Amniotic epithelial cell (primary cell): ENCODE data around the gene PSMD8.
"Not testable (repeated sequence)": the region's sequence is repeated elsewhere in the genome, so short reads cannot be mapped to it uniquely, and the experiment has no call there.

ENCODE experiments used
- DNase-seq: peaks from one replicate; pipeline ENCODE4 v3.0.0-alpha.2; 2010; ENCODE audit warnings: low read depth

PSMD8 gene

DNA sequence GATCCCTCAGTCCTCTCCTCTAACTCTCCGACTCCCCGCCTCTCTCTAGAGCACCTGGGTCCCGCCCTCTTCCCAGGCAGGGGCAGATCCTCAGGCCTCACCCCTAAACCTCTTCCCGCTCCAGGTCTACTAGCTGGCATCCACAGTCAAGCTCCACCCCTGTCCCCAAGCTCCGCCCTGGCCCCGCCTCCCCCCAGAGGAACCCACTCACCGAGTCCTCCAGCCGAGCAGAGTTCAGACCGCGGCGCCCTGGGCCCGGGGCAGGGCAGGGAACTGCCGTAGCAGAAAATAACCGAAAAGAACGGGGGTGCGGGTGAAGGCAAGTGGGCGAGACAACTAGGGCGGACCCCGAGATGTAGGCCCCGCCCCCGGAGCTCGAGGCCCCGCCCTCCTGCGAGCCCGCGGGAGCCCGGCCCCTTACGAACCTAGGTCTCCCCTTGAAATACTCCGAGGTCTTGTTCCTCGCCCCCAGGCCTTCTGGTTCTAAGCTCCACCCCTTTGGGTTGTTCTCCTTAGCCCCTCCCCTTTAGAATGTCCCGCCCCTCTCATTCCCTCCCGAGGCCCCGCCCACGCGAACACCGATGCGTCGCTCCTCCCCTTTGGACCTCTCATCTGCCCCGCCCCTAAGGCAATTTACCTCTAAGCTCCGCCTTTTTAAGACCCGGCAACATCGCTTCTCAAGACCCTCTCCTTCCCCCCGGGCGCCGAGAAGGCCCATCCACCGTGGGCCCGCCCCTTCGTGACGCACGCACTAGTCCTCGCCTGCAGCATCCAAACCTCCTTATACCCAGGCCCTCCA lies 13.4 kb downstream of the PSMD8 start, which contains the start of gene GGN:
Gene GGN (minus strand): TSS at position 485 of the 799 bp plus-strand sequence. CDS start 773 bp downstream, outside the sequence.
- DNase-seq = peak; percentile 89

DNA sequence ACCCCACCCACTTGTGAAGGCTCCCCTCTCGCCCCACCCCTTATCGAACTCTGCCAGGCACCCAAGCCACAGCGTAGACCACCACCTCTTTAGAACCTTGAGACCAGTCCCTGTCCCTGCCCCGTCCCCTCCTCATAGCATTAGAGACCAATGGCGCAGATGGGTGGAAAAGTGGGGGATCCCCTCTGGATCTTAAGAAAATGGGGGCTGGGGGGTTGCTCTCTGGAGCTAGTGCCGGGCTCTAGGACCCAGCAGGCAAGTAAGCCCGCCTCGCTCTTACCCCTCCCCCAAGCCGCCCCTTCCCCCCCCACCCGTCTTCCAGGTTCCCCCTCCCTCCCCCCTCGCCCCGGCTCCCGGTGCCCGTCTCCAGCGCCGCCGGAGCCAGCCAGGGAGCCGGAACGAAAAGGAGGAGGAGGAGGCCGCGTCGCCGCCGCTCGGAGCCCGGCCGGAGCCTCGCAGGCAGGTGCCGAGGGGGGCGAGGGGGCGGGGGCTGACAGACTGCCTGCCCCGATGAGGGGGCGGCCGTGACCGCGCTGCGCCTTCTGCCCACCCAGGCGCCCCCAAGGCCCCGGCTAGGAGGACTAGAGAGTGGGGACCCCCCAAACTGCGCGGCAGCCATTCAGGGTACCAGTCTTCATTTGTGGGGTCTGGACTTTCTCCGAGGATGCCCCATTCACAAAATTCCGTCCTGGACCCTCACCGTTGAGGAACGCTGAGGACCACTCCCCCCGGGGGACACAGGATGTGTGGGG lies 14.2 kb downstream of the PSMD8 start, which contains the start of gene SPRED3:
Gene SPRED3 (plus strand): TSS at position 349 of the 752 bp plus-strand sequence. CDS start 1,606 bp downstream, outside the sequence.
- DNase-seq = peak; percentile 68

DNA sequence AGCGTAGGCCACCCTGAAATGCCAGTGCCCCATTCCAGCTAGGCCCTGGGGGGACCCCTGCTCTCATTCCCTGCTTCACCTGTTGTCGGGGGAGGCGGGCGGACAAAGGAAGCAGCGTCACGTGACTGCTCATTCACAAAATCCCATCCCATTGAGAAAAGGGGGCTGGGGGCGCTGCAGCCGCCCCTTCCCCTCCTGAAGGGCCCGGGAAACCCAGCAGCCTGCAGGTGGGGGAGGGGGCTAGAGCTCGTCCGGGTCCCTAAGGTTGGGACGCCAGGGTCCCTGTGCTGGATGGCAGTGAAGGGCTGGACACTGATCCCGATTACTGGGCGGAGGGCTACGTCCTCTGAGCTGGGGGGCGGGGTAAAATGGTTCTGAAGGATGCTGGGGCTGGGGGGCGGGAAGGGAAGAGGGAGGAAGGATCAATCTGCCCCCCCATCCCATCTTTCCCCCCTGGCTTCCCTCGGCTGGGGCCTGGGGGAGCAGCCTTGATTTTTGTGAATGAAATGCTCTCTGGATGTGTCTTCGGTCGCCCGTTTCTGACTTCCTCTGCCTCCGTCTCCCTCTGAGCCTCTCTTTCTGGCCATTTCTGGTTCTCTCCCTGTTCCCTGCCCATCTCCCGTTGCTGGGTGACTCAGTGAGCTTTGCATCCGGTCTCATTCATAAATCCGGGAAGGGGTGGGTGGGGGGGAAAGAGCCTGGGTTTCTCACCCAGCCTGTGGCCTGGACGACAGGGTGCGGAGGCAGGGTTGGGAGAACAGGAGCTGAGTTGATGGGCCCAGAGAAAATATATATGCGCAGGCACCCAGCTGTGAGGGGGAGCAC lies 14.9 kb downstream of the PSMD8 start:
- peak; percentile 68 for DNase-seq

DNA sequence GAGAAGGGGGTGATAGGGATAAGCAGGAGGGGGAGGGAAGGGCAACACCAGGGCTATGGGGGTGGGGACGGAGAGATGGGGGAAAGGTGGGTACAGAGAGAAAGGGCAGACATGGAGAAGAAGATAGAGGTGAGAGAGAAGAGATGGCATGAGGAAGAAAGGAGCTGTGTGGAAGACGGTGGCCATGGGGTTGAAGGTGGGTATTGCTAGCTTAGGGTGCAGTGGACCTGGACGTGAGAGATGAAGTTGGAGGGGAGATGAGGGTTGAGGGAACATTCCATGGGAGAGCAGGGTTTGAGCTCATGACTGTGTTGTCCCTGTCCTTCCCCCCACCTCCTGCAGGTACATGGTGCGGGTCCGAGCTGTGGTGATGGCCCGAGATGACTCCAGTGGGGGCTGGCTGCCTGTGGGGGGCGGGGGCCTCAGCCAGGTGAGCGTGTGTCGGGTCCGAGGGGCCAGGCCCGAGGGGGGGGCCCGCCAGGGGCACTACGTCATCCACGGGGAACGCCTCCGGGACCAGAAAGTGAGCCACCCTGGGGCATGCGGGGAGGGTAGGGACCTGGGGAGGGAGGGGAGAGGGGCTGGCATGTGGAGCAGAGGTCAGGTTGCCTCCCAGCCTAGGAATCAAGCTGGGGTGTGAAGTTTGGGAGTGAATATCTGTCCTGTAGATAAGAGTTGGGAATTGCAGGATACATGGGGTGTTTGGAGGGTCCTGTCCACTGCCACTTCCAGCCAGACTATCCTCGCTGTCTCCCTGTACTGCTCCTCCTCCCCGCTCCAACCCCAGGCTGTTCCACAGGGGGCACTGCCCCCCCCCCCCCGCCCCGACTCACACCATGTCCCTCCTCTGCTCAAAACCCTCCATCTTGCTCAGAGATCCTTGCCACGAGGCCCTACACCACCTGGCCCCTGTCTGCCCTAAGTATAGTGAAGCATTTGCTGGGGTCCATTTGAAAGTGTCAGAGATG lies 15.9 kb downstream of the PSMD8 start:
- no peak for DNase-seq

DNA sequence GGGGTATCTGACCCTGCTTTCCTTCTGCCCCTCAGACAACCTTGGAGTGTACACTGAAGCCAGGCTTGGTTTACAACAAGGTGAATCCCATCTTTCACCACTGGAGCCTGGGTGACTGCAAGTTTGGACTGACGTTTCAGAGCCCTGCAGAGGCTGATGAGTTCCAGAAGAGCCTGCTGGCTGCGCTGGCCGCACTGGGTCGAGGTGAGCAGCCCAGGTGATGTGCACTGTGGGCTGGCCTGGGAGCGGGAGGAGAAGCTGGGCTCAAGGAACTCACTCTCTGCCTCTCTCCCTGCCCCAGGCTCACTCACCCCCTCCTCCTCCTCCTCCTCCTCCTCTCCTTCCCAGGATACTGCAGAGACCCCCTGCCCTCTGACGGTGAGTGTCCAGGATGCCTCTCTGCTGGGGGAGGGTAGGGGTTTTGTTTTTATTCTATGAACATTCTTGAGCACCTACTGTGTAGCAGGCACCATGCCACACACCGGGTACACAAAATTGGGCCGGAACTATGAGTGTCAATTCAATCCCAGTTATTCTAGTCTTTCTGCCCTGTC lies 17.6 kb downstream of the PSMD8 start:
- DNase-seq = no peak

DNA sequence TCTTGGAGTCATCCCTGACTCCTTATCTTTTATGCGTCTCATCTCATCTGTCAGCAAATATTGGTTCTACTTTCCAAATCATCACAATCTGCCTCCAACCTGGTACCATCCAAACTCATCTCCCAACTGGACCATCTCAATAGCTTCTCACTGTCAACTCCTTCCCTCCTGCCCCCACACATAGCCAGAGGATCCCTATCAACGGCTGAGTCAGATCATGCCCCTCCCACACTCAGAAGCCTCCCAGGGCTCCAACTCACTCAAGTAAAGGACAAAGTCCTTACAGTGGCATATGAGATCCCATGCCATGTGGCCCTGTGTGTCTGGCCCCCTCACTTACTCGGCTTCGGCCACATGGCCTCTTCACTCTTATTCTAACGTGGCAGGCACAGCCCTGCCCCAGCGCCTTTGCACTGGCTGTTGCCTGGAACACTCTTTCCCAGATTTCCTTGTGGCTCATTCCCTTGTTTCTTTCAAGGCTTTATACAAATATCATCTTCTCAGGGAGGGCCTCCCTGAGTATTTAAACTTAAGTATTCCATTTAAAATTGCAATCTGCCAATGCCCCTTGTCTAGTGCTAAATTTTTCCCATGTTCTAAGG lies 18.4 kb downstream of the PSMD8 start:
- DNase-seq = peak; percentile 69

DNA sequence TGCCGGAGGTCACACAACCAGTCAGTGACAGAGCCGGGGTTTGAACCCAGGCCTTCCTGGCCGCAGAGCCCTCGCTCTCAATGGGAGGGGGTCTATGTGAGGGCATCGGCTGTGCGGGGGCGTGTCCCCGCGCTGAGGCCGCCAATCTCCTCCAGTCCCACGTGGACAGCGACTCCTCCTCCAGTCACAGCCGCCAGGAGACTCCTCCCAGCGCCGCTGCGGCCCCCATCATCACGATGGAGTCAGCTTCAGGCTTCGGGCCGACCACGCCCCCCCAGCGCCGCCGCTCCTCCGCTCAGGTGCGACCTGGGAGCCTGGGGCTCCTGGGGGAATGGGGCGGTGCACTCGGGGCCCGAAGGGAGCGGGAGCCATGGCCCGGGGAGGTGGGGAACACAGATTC lies 20.1 kb downstream of the PSMD8 start:
- DNase-seq = peak; percentile 45

DNA sequence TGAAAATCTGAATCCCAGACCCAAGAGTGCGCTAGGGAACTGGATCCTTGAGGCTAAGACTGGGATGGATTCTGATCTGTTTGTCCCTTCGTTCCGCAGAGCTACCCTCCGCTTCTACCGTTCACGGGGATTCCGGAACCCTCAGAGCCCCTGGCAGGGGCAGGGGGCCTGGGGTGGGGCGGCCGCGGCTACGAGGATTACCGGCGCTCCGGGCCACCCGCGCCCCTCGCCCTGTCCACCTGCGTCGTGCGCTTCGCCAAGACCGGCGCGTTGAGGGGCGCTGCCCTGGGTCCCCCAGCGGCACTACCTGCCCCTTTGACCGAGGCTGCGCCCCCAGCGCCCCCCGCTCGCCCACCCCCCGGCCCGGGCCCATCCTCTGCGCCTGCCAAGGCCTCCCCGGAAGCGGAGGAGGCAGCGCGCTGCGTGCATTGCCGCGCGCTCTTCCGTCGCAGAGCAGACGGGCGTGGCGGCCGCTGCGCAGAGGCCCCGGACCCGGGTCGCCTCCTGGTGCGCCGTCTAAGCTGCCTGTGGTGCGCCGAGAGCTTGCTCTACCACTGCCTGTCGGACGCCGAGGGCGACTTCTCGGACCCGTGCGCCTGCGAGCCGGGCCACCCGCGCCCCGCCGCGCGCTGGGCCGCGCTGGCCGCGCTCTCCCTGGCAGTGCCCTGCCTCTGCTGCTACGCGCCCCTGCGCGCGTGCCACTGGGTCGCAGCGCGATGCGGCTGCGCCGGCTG lies 21.2 kb downstream of the PSMD8 start:
- DNase-seq = no peak

DNA sequence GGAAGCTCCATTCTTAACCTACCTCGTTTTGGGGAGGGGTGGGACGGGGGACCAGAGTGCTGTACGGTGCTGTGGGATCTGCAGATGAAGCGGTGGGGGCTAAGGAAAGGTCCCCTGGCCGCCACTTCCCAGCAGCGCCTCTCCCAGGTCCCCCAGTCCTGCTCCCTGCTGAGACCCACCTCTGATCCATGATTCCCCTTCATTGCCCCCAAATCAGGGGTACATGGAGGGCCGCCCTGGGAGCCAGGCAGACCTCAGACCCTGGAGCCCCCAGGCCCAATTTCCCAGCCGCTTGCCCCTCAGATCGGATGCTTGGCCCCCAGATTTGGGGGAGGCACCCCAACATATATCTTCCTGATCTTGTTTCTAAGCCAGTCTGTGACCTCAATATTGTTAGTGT lies 24.7 kb downstream of the PSMD8 start:
- no peak for DNase-seq

DNA sequence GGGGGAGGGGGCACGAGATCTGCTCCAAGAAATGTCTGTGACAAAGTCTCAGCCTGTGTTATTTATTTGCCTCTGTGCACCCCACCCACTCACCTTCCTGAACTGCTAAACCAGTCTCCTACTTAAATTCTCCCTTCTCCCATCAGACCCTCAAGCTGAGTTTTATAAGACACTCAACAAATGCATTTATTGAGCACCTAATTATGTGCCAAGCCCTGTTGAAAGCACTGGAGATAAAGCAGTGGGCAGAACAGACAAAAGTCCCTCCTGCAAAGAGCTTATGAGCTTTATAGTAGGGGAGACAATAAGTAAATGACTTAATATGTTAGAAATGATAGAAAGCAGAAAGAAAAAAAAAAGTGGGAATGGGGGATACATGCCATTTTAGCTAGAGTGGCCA lies 25.2 kb downstream of the PSMD8 start:
- DNase-seq = no peak

DNA sequence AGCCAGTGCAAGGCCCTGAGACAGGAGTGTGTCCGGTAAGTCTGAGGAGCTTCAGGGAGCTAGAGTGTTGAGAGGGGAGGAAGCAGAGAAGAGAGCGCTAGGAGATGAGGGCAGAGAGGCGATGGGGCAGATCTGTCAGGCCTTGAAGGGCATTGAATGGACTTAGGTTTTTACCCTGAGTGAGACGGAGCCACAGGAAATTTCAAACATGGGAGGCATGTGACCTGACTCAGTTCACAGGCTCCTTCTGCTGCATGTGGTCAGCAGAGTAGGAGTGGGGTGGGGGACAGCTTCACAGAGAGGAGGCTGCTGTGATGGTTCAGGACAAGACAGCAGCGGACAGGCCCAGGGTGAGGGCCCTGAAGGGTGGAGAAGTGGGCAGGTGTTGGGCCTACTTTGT lies 26.0 kb downstream of the PSMD8 start:
- DNase-seq = no peak

DNA sequence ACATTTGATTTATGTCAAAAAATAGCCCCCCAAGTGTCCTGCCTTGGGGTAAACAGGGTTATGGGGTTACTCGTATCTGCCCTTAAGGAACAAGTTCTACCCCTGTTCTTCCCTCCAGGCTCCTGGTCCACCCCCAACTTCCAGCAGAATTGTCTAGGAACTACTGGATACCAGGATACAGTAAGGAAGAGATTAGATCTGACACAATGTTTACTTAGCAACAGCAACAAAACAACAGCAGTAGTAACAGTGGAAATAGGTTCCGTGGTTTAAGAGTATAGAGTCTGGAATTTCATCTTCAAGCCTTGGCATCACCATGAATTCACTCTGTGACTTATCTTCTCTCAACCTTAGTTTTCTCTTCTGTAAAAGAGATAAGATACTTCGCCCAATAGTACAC lies 26.8 kb downstream of the PSMD8 start:
- peak; percentile 62 for DNase-seq

DNA sequence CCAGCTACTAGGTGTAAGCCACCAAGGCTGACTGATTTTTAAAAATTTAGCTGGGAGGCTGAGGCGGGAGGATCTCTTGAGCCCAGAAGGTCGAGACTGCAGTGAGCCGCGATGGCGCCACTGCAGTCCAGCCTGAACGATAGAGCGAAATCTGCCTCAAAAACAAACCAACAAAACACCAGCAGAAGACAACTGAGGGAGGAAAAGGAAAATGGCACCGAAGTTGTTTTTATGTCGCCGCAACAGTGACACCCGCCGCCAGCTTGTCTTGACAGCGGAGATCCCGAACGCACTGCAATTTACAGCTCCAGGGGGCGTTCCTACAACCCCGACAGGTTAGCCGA lies 28.2 kb downstream of the PSMD8 start:
- DNase-seq = no peak

DNA sequence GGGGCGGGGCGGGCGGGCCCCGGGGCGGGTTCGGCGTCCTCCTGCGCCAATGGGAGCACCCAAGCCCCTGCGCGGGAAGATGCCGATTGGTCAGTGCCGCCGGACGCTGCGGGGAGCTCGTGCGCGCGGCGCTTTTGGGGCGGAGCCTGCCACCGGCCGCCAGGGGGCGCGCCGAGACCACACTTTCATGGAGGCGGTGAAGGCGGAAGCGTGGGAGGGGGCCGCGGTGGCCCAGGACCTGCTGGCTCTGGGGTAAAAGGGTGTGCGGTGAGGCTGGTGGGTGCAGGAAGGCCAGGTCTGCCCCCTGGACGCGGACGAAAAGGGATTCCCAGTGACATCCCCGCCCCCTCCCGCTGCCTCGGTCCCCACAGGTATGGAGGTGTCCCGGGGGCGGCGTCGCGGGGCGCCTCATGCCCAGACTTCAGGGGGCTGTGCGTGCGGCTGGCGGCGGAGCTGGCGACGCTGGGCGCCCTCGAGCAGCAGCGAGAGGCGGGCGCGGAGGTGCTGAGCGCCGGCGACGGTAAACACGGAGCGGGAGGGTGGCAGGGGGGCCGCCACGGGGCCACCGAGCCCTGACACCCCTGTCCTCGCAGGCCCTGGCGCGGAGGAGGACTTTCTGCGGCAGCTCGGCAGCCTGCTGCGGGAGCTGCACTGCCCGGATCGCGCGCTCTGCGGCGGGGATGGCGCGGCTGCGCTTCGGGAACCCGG lies 28.8 kb downstream of the PSMD8 start, which contains the start of gene FAM98C:
Gene FAM98C (plus strand): TSS at position 127 of the 708 bp plus-strand sequence. CDS start 61 bp downstream, at position 188.
- peak; percentile 89 for DNase-seq

DNA sequence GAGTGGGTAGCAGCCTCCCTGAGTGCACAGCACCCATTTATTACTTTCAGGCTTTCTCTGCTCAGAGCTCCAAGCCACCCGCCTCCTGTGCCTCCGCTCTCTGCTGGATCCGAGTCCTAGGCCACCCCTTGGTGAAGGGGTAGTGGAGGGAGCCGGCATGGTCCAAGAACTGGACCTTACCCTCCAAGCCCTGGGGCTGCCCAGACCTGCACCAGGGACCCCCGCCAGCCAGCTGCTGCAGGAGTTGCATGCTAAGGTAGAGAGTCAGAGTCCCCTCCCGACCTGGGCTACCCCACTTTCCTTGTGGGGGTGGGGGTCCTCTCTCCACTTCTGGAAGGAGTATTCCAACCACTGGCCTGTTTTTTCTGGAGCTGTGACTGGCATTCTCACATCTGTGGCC lies 30.5 kb downstream of the PSMD8 start:
- no peak for DNase-seq

DNA sequence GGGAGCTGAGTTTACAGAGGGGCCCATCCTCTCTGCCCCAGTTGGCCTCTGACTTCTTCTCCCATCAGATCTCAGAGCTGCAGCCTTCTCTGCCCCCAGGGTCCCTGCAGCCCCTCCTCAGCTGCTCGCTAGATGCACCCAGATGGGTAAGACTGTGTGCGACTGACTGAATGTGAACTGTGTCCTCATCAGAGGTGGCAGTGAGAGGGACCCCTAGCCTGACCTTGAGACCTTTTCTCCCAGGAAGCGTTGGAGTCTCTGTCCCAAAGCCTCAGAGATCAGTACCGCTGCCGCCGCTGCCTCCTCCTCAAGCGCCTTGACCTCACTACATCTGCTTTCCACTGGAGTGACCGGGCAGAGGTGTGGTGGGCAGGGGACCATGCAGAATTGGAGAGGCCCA lies 30.9 kb downstream of the PSMD8 start:
- DNase-seq = no peak

DNA sequence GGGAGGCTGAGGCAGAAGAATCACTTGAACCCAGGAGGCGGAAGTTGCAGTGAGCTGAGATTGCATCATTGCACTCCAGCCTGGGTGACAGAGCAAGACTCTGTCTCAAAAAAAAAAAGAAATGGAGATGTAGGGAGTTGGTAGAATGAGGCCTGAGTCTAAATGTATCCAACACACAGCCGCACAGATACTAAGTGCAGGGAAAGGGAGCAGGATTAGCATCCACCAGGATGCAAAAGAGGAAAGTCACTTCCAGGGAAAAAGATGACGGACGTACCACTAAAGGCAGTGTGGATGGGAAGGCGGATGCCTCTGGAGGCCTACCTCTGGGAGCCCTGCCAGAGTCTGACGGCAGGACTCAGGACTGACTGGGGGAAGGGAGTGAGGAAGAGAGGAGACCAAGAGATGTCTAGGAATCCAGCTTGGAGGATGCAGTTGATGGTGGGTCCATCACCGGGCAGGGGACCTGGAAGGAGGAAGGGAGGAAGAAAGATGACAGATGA lies 35.3 kb downstream of the PSMD8 start:
- peak; percentile 67 for DNase-seq

DNA sequence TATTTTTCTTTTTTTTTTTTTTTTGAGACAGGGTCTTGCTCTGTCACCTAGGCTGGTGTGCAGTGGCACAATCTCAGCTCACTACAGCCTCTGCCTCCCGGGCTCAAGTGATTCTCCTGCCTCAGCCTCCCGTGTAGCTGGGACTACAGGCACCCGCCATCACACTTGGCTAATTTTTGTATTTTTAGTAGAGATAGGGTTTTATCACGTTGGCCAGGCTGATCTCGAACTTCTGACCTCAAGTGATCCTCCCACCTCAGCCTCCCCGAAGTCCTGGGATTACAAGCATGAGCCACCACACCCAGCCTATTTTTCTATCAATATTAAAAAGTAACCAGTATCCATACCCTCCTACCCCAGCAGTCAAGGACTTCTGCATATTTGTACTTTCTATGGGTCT lies 36.0 kb downstream of the PSMD8 start:
- not testable (repeated sequence) for DNase-seq
